ENCODE measurements around the gene ACADM.
A peak's percentile ranks its signal among the peaks of the same experiment; 100 is the strongest.
"Not testable (repeated sequence)": the region's sequence is repeated elsewhere in the genome, so short reads cannot be mapped to it uniquely, and the experiment has no call there.

ACADM gene

GRCh38 chr1:75742047-75742625, 17.6 kb downstream of the ACADM start:
- no peak for DNase-seq

DNA sequence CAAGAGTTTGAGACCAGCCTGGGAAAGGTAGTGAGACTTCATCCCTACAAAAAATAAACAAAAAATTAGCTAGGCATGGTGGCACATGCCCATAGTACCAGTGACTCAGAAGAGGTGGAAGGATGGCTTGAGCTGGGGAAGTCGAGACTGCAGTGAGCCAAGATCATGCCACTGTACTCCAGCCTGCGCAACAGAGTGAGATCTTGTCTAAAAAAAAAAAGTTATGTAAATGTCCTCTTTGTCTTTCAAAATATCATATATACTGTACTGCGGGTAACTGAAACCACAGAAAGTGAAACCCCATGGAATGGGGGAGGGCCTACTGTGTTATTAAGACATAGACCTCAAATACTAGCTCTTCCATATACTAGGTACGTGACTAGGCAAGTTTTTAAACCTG, 20.8 kb downstream of the ACADM start:
- peak; percentile 77 for DNase-seq

GRCh38 chr1:75757210-75757609, 32.7 kb downstream of the ACADM start:
- DNase-seq, result not testable (repeated sequence)

GRCh38 chr1:75758543-75758942, 34.0 kb downstream of the ACADM start:
- not testable (repeated sequence) for DNase-seq

- DNase-seq, result no peak
These were observed 39.6 kb downstream of the ACADM start for GRCh38 chr1:75764057-75764655.

DNA sequence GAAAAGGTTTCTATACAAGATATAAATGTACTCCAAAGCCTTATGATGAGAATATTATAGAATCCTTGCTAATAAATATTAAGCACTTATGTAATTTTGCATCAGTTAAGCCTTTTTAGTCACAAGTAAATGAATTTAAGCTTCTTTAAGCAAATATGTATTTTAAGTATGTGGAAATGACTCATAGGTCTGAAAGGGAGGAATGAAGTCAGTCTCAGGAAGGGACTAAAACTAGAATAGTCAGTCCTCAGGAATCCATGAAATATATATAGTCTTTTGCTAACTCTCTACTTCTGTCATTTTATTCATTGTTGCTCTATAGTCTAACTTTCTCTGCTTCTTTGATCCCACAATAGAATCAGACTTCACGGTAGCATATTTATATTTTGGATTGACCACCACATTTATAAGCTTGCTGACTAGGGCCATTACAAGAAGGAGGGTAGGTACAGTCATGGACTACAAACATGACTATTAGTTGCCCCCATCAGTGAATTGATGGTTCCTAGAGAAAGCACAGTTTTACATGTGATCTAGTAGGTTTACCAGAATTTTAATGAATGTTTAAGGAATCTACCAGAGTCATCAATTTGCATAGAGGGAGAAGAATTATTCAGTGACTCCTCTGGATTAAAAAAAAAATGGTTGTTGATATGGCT, 41.3 kb downstream of the ACADM start:
- DNase-seq, result no peak

- DNase-seq, result no peak
These were observed 43.5 kb downstream of the ACADM start for GRCh38 chr1:75768016-75768415.

- DNase-seq, result no peak
These were observed 46.3 kb downstream of the ACADM start for GRCh38 chr1:75770761-75771160.

GRCh38 chr1:75771978-75772377, 47.5 kb downstream of the ACADM start:
- no peak for DNase-seq

GRCh38 chr1:75777812-75778211, 53.3 kb downstream of the ACADM start:
- DNase-seq, result not testable (repeated sequence)

DNA sequence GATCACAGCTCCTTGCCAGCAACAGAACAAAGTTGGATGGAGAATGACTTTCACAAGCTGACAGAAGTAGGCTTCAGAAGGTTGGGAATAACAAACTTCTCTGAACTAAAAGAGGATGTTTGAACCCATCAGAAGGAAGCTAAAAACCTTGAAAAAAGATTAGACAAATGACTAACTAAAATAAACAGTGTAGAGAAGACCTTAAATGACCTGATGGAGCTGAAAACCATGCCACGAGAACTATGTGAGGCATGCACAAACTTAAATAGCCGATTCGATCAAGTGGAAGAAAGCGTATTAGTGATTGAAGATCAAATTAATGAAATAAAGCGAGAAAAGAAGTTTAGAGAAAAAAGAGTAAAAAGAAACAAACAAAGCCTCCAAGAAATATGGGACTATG, 54.2 kb downstream of the ACADM start:
- DNase-seq, result not testable (repeated sequence)

- DNase-seq, result not testable (repeated sequence)
These were observed 55.7 kb downstream of the ACADM start for GRCh38 chr1:75780183-75780582.

GRCh38 chr1:75783920-75784319, 59.4 kb downstream of the ACADM start:
- DNase-seq, result not testable (repeated sequence)

- no peak for DNase-seq
These were observed 60.9 kb downstream of the ACADM start for GRCh38 chr1:75785320-75785982.

DNA sequence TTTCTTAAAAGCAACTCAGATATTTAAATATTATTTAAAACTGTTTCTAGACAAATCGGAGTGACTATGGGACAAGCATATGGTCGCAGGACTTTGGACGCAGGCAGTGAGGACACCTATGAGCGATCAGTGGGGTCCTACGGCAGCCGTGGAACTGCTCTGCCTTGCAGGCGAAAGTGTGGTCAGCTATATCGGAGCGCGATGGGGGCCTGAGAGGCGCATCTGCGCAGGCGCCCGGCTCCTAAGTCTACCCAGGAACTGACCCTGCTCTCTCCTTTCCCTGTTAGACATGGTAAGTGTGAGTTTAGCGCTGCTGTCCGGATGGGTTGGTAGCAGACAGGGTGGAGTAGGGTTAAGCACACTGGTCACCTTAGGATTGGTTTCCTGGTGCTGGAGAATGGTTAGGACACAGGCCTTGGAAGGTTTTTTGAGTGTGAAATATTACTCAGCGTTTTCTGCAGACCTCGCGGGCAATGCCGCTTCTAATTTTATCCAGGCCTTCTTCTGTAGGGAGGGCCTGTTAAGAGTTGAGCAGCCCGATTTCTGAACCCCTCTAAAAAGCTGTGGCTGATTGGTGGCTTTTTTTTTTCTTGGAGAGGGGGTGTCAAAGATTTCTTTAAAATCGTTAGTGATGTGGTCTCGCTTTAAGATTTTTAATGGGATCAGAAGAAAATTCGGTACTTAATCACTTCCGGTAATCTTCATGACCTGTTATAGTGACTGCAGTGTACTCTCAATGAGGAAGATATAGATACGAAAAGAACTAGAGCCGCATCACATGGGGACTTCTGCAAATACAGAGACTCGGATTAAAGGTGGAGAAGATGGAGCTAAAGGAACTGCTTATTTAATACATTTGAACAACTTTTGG, 61.7 kb downstream of the ACADM start, which contains the start of gene RABGGTB:
Gene RABGGTB (plus strand): TSS at position 274 of the 871 bp plus-strand sequence. CDS start 16 bp downstream, at position 290.
- peak; percentile 75 for DNase-seq

- DNase-seq, result no peak
These were observed 62.5 kb downstream of the ACADM start for GRCh38 chr1:75786901-75787493.

GRCh38 chr1:75787524-75787923, 63.0 kb downstream of the ACADM start:
- DNase-seq, result no peak

DNA sequence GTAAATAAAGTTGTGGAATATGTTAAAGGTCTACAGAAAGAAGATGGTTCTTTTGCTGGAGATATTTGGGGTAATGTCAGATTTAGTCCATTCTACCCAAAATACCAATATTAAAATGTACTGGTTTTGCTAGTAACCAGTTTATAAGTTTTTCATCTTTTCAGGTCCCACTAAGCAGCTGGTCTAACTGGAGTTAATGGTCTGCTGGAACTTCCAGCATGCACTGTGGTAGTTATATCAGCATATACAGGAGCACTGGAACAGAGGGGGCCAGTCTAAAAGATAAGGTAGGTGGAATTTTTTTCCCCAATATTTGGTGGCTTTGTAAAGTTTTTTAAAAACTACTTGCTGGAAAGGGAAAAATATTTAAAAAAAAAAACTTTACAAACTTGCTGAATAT, 65.5 kb downstream of the ACADM start:
- no peak for DNase-seq

DNA sequence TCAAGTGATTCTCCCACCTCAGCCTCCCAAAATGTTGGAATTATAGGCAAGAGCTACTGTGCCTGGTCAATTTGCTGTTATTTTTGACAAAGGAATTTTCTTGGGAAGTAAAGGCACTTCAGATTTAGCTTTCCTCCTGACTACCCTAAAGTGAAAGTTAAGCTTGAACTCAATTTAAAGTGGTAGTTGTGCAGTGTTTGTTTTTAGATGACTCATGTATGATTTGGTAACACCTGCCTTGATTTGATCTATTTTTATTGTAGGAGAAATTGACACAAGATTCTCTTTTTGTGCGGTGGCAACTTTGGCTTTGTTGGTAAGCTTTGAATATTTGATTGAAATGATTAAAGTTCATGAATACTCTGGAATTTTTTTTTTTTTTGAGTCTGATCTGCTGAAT, 66.5 kb downstream of the ACADM start:
- no peak for DNase-seq

DNA sequence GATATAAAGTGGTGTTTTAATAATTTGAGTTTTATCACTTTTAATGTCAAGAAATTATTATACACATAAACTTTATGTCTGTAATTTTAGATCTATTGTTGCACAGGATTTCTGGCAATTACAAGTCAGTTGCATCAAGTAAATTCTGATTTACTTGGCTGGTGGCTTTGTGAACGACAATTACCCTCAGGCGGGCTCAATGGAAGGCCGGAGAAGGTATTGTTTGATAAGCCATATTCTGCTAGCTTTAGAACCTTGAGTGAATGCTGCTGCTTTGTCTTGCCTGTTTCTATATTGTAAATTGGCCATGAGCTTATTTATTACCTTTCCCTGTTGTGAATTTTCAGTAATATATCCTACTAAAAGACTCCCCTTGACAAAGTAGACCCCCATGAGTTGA, 67.6 kb downstream of the ACADM start:
- DNase-seq, result no peak

- no peak for DNase-seq
These were observed 69.9 kb downstream of the ACADM start for GRCh38 chr1:75794382-75794781.

DNA sequence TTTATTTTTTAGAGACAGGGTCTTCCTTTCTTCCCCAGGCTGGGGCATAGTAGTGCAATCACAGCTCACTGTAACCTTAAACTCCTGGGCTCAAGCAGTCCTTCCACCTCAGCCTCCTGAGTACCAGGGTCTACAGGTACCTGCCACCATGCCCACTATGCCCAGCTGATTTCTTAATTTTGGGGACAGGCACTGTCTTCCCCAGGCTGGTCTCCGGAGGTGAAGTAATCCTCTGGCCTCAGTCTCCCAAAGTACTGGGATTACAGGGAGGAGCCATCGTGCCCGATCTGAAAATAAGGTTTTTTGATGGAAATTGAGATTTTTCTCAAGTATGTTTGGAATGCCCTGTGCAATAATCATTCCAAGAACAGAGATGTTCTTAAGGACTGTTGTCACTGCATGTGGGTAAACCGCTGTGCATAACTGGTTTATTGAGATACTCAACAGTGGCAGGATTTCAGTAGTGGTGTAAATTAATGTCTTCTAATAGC, 71.2 kb downstream of the ACADM start:
- no peak for DNase-seq

Data from SIG-M5 (cell line).